GM12878 (cell line): ENCODE measurements around the gene PIAS1. TPM values are rescaled to one million over a fixed set of nuclear protein-coding genes. Genes with fewer than 3 reads are reported as not detected.

Experiments used
- CBX5 ChIP-seq: sonication (generic); IDR thresholded peaks from 2 replicates; pipeline ENCODE4 v1.6.1; 2016; ENCODE audit warnings: low read depth, moderate library complexity, mild to moderate bottlenecking, inconsistent platforms
- CEBPB ChIP-seq, 2 experiments: fragments of 150-350 bp in 1 of 2; IDR thresholded peaks; 2 replicates each; pipeline ENCODE4 v1.6.1; 2012 to 2014; ENCODE audit warnings: low read depth in 2 of 2, low read length in 2 of 2, borderline replicate concordance in 1 of 2, inconsistent platforms in 1 of 2
- CHD1 ChIP-seq: IDR thresholded peaks from 2 replicates; pipeline ENCODE4 v1.6.1; 2012; ENCODE audit warnings: low read depth, low read length, improper control_type of control experiment
- CHD4 ChIP-seq: fragments of 200-600 bp; sonication (generic); IDR thresholded peaks from 2 replicates; pipeline ENCODE4 v1.6.1; 2016; ENCODE audit warnings: mild to moderate bottlenecking
- E4F1 ChIP-seq: fragments of 450-650 bp; IDR thresholded peaks from 2 replicates; pipeline ENCODE4 v1.6.1; 2018; ENCODE audit warnings: borderline replicate concordance, mild to moderate bottlenecking; ENCODE audit not compliant: partially characterized antibody
- ELK1 ChIP-seq: IDR thresholded peaks from 2 replicates; pipeline ENCODE4 v1.6.1; 2012; ENCODE audit warnings: low read depth, low read length, improper control_type of control experiment
- EZH2 ChIP-seq: IDR thresholded peaks from 2 replicates; pipeline ENCODE4 v1.6.1; 2012; ENCODE audit warnings: low read depth, mild to moderate bottlenecking, control low read depth, inconsistent platforms, low read length, borderline replicate concordance; ENCODE audit not compliant: control insufficient read depth
- MAX ChIP-seq: IDR thresholded peaks from 2 replicates; pipeline ENCODE4 v1.6.1; 2012; ENCODE audit warnings: low read depth, low read length, improper control_type of control experiment
- MEF2B ChIP-seq: fragments of 450-650 bp; IDR thresholded peaks from 2 replicates; pipeline ENCODE4 v1.6.1; 2018; ENCODE audit warnings: mild to moderate bottlenecking, moderate library complexity; ENCODE audit not compliant: partially characterized antibody, poor library complexity, severe bottlenecking
- MLLT1 ChIP-seq: fragments of 450-650 bp; IDR thresholded peaks from 2 replicates; pipeline ENCODE4 v1.6.1; 2016; ENCODE audit warnings: mild to moderate bottlenecking
- MTA3 ChIP-seq: IDR thresholded peaks from 2 replicates; pipeline ENCODE4 v1.6.1; 2012; ENCODE audit warnings: low read length, inconsistent platforms, borderline replicate concordance
- NFIC ChIP-seq: IDR thresholded peaks from 2 replicates; pipeline ENCODE4 v1.6.1; 2012; ENCODE audit warnings: low read depth, mild to moderate bottlenecking, inconsistent platforms, low read length, moderate library complexity
- NR2C2 ChIP-seq: IDR thresholded peaks from 2 replicates; pipeline ENCODE4 v1.6.1; 2011; ENCODE audit warnings: borderline replicate concordance, low read depth; ENCODE audit not compliant: control insufficient read depth, insufficient read length
- RAD51 ChIP-seq: fragments of 450-650 bp; IDR thresholded peaks from 2 replicates; pipeline ENCODE4 v1.6.1; 2016; ENCODE audit warnings: moderate library complexity, mild to moderate bottlenecking, inconsistent platforms
- RELB ChIP-seq: fragments of 450-650 bp; IDR thresholded peaks from 2 replicates; pipeline ENCODE4 v1.6.1; 2017; ENCODE audit warnings: low read depth, mild to moderate bottlenecking, moderate library complexity
- SP1 ChIP-seq: IDR thresholded peaks from one replicate; pipeline ENCODE4 v1.6.1; 2011; ENCODE audit warnings: low read depth, low read length
- SPI1 ChIP-seq: IDR thresholded peaks from 2 replicates; pipeline ENCODE4 v1.6.1; 2011; ENCODE audit warnings: low read depth, mild to moderate bottlenecking, low read length, moderate library complexity, borderline replicate concordance; ENCODE audit not compliant: insufficient read depth
- TCF3 ChIP-seq: IDR thresholded peaks from 2 replicates; pipeline ENCODE4 v1.6.1; 2012; ENCODE audit warnings: low read depth, mild to moderate bottlenecking, low read length, borderline replicate concordance; ENCODE audit not compliant: insufficient read depth
- YBX1 ChIP-seq: fragments of 450-650 bp; IDR thresholded peaks from 2 replicates; pipeline ENCODE4 v1.6.1; 2016; ENCODE audit warnings: antibody characterized with exemption
- ZNF207 ChIP-seq: fragments of 450-650 bp; IDR thresholded peaks from 2 replicates; pipeline ENCODE4 v1.6.1; 2014; ENCODE audit warnings: antibody characterized with exemption, mild to moderate bottlenecking, borderline replicate concordance
- ZNF274 ChIP-seq: IDR thresholded peaks from one replicate; pipeline ENCODE4 v1.8.0; 2011; ENCODE audit not compliant: insufficient read length, insufficient read depth
- ZNF622 ChIP-seq: fragments of 450-650 bp; IDR thresholded peaks from 2 replicates; pipeline ENCODE4 v1.6.1; 2017; ENCODE audit warnings: mild to moderate bottlenecking, inconsistent platforms
- ZSCAN29 ChIP-seq: fragments of 450-650 bp; IDR thresholded peaks from 2 replicates; pipeline ENCODE4 v1.6.1; 2017; ENCODE audit warnings: mild to moderate bottlenecking, moderate library complexity
- polyA plus RNA-seq, 11 experiments: library from polyadenylated mRNA; depleted of rRNA in 4 of 11; unstranded in 6 of 11; stranded (reverse) in 5 of 11; fragments of >200 nt; fragmentation: Nextera tagmentation in 4 of 11; fragmentation: Illumina TruSeq in 1 of 11; extraction: Ambion mirVana in 4 of 11; extraction: Trizol in 1 of 11; gene quantifications; 1 replicate in 1 of 11; 2 replicates in 10 of 11; pipeline versions ENCODE4 v1.2.1 to v1.2.3, GENCODE V29; 2011 to 2016; ENCODE audit warnings: inconsistent platforms in 2 of 11, missing spikeins in 2 of 11, low read depth in 1 of 11
- total RNA-seq, 4 experiments: library from RNA; depleted of rRNA in 3 of 4; stranded (reverse); fragments of >200 nt in 3 of 4; fragmentation: Illumina TruSeq in 1 of 4; extraction: Trizol in 1 of 4; gene quantifications; 2 replicates each; pipeline versions ENCODE4 v1.2.1 to v1.2.3, GENCODE V29; 2013 to 2021

Gene PIAS1
- total and polyA plus RNA-seq, 10 of the 15 experiments (the other 5 are each of a cell fraction or from before 2014, with no cell fraction given) = 20.2 to 96.3 (median 37.0) TPM

GRCh38 chr15:68224546-68225250 lies 170.6 kb downstream of the PIAS1 start (continued):
- TF ChIP-seq RELB (0 out of 2 replicates have a peak, but pooled peaks have one; percentile 40), E4F1 (no peak), NR2C2 (no peak), CBX5 (no peak; the same call in 1 of the 2 replicates), CHD1 (no peak), RAD51 (no peak), ELK1 (no peak), ZNF207 (no peak), ZSCAN29 (no peak), EZH2 (no peak), ZNF622 (no peak), NFIC (peak; percentile 36; the same call in 1 of the 2 replicates), YBX1 (no peak), ZNF274 (no peak), SPI1 (peak; percentile 25; the same call in 1 of the 2 replicates), SP1 (no peak), MTA3 (no peak), CHD4 (no peak), MAX (no peak), MLLT1 (peak; percentile 60), MEF2B (peak; percentile 78), CEBPB (IDR thresholded peaks at IDR 0.05; ENCODE audit: borderline replicate concordance in 1 of 2, low read depth in 2 of 2, low read length in 2 of 2) (no peak), TCF3 (no peak)
